Upper lobe of right lung (tissue), 1 donor: ENCODE data around the gene HCN3. TPM values are rescaled to one million over a fixed set of nuclear protein-coding genes. Genes with fewer than 3 reads are reported as not detected.

Experiments used
- ATAC-seq: fragments of 200-7000 bp; cut with Tn5 transposase; one replicate; pipeline ENCODE4 v1.9.1; 2020; ENCODE audit warnings: mild to moderate bottlenecking, moderate library complexity
- DNase-seq: peaks from one replicate; pipeline ENCODE4 v3.0.0-alpha.2; 2020
- H3K27ac ChIP-seq: fragments of 200-600 bp; one replicate; pipeline ENCODE4 v1.8.0; 2022
- H3K27me3 ChIP-seq: fragments of 200-600 bp; one replicate; pipeline ENCODE4 v1.8.0; 2022; ENCODE audit warnings: mild to moderate bottlenecking
- H3K36me3 ChIP-seq: fragments of 200-600 bp; one replicate; pipeline ENCODE4 v1.8.0; 2022
- H3K4me1 ChIP-seq: fragments of 200-600 bp; one replicate; pipeline ENCODE4 v1.8.0; 2022
- H3K4me3 ChIP-seq: fragments of 200-600 bp; one replicate; pipeline ENCODE4 v1.8.0; 2022; ENCODE audit warnings: mild to moderate bottlenecking
- H3K9me3 ChIP-seq: fragments of 200-600 bp; one replicate; pipeline ENCODE4 v1.8.0; 2022
- intact Hi-C: fragments of 100-400 bp; cut with DNase I; formaldehyde crosslinking; loops from one replicate; pipeline ENCODE4 v1.11.0; 2022
- total RNA-seq: library from RNA; stranded (reverse); fragmentation: NEBNext Ultra II Directional; extraction: Animal tissue kit (Norgen Biotek cat#: 25700); gene quantifications from one replicate; pipeline ENCODE4 v1.2.1, GENCODE V29; 2021
- TF ChIP-seq, protein P1 (sequence below): fragments of 200-600 bp; IDR thresholded peaks from one replicate; pipeline ENCODE4 v1.8.0; 2022; ENCODE audit warnings: antibody characterized with exemption
- donor health status: DM: no; HTN: yes; CAD: no; lungs with severe emphysema.

The HCN3 gene
- total RNA-seq, 1 donor from 2014 or later: 2.6 TPM

DNA sequence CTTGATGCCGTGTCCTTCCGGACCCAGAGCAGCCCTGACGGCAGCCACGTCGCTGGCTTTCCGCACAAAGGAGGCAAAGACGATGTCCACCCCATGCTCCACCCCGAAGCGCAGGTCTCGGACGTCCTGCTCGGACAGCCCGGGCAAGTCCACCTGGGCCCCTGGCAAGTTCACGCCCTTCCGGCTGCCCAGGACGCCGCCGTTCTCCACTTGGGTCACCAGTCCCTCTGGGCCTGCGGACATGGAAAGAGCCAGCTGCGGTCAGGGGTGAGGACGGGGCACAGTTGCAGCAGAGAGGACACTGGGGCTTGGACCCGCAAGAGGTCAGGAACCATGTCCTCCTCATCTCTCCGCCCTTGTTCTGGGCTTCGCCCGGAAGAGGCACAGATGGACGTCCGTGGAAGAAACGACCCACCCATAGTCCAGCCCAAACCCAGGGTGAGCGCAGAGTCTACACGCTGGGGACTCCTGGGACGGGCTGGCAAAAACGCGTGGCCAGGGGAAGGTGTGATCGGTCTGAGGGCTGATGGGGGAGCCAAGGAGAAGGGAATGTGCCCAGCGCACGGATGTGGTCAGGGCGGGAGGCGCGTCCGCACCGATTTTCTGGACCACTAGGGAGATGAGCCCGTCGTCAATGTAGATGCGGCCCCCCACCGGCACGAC is 17.4 kb downstream of the HCN3 start:
- Histone ChIP-seq H3K36me3 (no peaks in the 10 kb centered on the region), H3K4me3 (no peak overlapping the region), H3K4me1 (no peaks in the 10 kb centered on the region), H3K27ac (no peak overlapping the region), H3K27me3 (peaks cover 34% of the 10 kb centered on the region), H3K9me3 (no peaks in the 10 kb centered on the region)
- ATAC-seq (peak; percentile 33), DNase-seq (no peak)
- intact Hi-C loops: no loop called here
- TF ChIP-seq, protein P1, sequence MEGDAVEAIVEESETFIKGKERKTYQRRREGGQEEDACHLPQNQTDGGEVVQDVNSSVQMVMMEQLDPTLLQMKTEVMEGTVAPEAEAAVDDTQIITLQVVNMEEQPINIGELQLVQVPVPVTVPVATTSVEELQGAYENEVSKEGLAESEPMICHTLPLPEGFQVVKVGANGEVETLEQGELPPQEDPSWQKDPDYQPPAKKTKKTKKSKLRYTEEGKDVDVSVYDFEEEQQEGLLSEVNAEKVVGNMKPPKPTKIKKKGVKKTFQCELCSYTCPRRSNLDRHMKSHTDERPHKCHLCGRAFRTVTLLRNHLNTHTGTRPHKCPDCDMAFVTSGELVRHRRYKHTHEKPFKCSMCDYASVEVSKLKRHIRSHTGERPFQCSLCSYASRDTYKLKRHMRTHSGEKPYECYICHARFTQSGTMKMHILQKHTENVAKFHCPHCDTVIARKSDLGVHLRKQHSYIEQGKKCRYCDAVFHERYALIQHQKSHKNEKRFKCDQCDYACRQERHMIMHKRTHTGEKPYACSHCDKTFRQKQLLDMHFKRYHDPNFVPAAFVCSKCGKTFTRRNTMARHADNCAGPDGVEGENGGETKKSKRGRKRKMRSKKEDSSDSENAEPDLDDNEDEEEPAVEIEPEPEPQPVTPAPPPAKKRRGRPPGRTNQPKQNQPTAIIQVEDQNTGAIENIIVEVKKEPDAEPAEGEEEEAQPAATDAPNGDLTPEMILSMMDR: no peak

- Histone ChIP-seq H3K27ac (no peak overlapping the region), H3K36me3 (no peaks in the 10 kb centered on the region), H3K4me3 (no peak overlapping the region), H3K9me3 (no peaks in the 10 kb centered on the region), H3K27me3 (peaks cover 34% of the 10 kb centered on the region), H3K4me1 (no peaks in the 10 kb centered on the region)
- intact Hi-C loops: no loop called here
- ATAC-seq (peak; percentile 48), DNase-seq (no peak)
- TF ChIP-seq, protein P1: no peak
Measured at GRCh38 chr1:155295183-155295941, 18.1 kb downstream of the HCN3 start.

GRCh38 chr1:155295942-155296267 is 18.6 kb downstream of the HCN3 start:
- H3K9me3 ChIP-seq: no peaks in the 10 kb centered on the region
- DNase-seq (no peak), ATAC-seq (no peak)
- TF ChIP-seq, protein P1: no peak
- H3K27ac ChIP-seq: no peak overlapping the region
- peaks cover 34% of the 10 kb centered on the region for H3K27me3 ChIP-seq
- H3K4me3 ChIP-seq: no peak overlapping the region
- no peaks in the 10 kb centered on the region for H3K36me3 ChIP-seq
- H3K4me1 ChIP-seq: no peaks in the 10 kb centered on the region
- intact Hi-C loops: no loop called here

- intact Hi-C loops: no loop called here
- Histone ChIP-seq H3K4me1 (no peaks in the 10 kb centered on the region), H3K27me3 (peaks cover 34% of the 10 kb centered on the region), H3K4me3 (no peak overlapping the region), H3K9me3 (no peaks in the 10 kb centered on the region), H3K36me3 (no peaks in the 10 kb centered on the region), H3K27ac (no peak overlapping the region)
- no peak for ATAC-seq
- DNase-seq: no peak
- TF ChIP-seq, protein P1: no peak
Measured at GRCh38 chr1:155296661-155297060, 19.4 kb downstream of the HCN3 start.

DNA sequence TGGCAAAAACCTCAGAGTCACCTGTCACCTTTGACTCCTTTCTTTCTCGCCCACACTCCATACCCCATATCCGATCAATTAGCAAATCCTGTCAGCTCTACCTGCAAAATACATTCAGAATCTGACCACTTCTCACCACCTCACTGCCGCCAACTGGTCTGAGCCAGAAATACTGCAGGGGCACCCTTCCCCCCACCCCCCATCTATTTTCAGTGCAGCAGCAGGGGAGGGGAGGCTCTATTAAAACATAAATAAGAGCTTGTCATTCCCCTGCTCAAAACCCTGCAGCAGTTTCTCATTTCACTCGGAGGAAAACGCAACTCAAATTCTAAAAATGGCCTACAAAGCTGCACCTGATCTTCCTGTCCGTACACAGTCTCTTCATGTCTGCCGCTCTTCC is 20.1 kb downstream of the HCN3 start:
- no peak for ATAC-seq
- no peaks in the 10 kb centered on the region for H3K36me3 ChIP-seq
- TF ChIP-seq, protein P1: no peak
- DNase-seq: no peak
- intact Hi-C loops: no loop called here
- no peak overlapping the region for H3K27ac ChIP-seq
- H3K4me1 ChIP-seq: no peaks in the 10 kb centered on the region
- no peak overlapping the region for H3K4me3 ChIP-seq
- no peaks in the 10 kb centered on the region for H3K9me3 ChIP-seq
- peaks cover 34% of the 10 kb centered on the region for H3K27me3 ChIP-seq
